ENCODE measurements around the gene RRAGD.

The RRAGD gene

DNA sequence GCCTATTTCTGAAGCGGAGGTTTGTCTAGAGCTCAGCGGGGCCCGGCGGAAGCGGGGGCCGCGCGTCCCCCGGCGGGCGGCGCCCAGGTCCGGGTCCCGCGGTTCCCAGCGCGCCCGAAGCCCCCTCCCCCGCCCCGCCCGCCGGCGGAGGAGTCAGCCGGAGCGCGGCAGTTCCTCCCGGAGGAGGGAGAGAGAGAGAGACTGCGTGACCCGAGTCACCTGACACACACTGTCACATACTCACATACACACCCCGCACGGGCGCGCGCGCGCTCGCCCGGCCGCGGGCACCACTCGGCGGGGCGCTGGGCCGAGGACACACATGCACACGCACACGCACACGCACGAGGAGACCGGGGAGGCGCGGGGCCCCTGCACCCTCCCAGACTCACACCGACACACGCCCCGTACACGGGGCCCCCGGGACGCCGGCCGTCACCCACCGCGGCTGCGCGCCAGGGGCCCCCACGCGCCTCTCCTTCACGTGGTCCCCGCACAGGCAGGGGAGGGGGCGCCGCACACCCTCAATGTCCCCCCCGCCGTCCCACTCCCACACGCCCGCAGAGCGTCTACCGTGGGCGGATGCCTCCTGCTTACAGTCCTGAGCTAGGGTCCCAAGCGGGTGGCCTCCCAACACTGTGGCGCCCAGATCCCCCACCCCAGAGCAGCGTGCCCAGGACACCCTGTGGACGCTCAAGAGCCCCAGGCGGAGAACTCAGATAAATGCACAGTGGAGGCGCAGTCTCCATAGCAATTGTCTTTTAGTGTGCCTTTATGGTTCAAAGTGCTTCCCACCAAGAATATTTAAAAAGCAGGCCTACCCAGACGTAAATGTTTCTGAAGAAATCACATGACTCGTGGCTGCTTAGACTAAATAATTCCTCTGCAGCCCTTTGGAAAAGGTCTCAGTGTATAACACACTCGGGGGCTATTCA lies at the start of gene RRAGD:
Gene RRAGD, minus strand, starts transcription at position 203 of the 935 bp plus-strand sequence. CDS start 280 bp downstream, outside the sequence.
- peak; percentile 12 to 39 (median 20) for DNase-seq

DNA sequence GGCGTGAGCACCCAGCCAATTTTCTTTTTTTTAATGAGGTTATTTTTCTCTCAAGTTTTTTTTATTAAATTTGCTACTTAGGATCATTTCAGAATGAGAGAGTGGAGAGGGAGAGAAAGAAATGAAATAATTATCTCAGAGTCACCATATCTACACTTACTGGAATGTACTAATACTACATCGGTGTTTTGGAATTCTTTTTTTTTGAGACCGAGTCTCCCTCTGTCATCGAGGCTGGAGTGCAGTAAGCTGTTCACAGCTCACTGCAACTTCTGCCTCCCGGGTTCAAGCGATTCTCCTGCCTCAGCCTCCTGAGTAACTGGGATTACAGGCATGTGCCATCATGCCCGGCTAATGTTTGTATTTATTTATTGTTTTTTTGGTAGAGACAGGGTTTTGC lies 48.6 kb upstream of the RRAGD start:
- no peak for DNase-seq

GRCh38 chr6:89459501-89459900 lies 47.4 kb upstream of the RRAGD start:
- no peak for DNase-seq

GRCh38 chr6:89458704-89459103 lies 46.6 kb upstream of the RRAGD start:
- no peak for DNase-seq

DNA sequence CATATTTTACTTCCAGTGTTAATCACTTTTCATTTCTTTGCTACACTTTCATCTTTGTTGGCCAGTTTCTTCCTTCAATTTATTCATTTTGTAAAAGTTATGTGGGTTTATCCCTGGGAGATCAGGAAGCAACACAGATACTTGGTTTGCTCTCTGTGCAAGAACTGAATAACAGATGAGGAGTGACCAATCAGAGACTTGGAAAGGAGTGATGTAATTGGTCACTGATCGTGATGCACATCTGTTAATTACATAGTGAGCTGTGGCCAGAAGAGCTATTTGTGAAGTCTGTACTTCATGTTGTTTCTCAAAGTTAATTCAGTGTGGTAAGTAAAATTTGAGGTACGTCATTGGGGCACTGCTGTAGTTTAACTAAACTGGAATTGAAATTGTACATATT lies 42.2 kb upstream of the RRAGD start:
- no peak for DNase-seq

- no peak for DNase-seq
Observed at GRCh38 chr6:89452281-89452680, 40.2 kb upstream of the RRAGD start.

DNA sequence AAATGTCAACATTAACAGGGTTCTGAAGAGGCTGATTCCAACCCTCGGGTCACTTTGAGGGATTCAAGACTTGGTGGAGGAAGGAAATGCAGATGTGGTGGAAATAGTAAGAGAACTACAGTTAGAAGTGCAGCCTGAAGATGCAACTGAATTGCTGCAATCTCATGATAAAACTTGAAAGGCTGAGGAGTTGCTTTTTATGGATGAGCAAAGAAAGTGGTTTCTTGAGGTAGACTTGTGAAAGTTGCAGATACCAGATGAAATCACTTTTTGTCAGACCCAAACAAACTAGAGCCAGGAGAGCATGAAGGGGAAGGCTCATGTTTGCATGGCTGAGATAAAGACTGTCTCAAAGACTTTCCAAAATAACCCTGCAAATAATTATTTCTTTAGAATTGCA lies 37.1 kb upstream of the RRAGD start:
- no peak for DNase-seq

GRCh38 chr6:89443658-89444057 lies 31.6 kb upstream of the RRAGD start:
- no peak for DNase-seq

DNA sequence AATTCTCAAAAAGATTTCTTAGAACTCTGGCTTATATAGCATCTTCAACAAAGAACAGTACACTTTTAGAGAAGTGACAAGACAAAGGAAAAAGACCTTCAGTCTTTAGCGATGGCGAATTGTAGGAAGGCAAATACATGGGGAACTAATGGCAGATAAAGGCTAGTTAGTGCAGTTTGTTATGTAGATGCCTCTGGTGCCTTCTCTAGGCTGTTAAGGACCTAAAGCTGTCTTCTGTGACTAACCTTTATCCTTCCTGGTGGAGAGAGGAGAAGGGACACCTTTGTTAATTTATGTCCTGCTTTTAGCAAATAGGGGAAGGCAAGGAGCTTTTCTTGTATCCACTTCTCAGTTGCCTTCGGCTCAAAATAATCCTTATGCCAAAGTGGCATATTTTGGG lies 28.1 kb upstream of the RRAGD start:
- DNase-seq = no peak

- DNase-seq = no peak
Observed at GRCh38 chr6:89439014-89439413, 26.9 kb upstream of the RRAGD start.

DNA sequence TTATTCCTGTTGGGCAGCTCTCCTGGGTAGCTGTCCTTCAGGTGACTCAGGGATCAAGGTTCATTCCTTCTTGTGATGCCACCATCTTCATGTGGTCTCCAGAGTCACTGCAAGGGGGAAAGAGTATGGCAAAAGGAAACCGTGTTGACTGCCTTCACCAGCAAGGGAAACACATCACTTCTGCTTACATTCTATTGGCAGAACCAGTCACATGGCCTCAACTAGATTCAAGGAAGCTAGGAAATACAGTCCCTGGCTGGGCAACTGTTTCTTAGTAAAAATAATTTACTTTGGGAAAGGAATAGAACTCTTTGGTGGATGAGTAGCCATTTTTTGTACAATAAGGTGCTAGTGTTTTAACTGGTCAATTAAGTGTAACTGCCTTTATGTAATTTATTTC lies 26.2 kb upstream of the RRAGD start:
- DNase-seq = no peak

DNA sequence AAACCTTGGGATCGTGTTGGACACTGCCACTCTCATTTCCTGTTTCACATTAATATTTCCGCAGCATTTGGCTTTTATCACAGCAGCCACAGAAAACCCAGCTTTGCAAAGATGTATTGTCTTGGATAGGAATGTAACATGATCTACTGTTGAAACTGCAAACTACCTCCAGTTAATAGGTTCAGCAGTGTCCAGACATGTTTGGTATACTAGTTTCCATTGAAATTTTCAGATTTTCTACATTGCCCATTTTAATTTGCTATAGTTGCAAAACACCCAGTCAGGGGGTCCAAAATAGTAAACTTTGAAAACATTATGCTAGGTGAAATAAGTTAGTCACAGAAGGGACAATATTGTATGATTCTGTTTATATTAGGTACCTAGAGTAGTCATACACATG lies 24.2 kb upstream of the RRAGD start:
- no peak for DNase-seq

DNA sequence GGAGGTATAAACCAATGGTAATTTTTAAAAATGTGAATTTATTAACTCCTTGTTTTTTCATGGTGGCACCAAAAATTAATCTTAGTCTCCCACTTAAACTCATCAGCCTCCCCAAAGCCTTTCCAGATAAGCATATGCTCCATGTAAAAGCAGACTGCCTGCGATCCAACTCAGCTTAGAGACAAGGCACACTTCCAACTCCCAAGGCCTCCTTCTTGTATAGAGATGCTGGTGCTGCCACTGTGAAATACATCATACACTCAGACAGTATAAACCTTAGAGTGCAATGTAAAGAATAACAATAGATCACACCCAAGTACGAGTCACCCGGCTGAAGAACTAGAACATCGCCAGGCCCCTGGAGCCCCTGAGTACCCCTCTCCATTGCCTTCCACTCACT lies 22.9 kb upstream of the RRAGD start:
- no peak for DNase-seq

- no peak for DNase-seq
Observed at GRCh38 chr6:89434150-89434499, 22.1 kb upstream of the RRAGD start.

GRCh38 chr6:89433252-89434149 lies 21.4 kb upstream of the RRAGD start:
- DNase-seq = peak in 1 of 4 experiments; percentile 14

GRCh38 chr6:89432875-89433251 lies 20.8 kb upstream of the RRAGD start, which contains the start of gene ANKRD6:
Gene ANKRD6 (plus strand): TSS chr6:89433152. CDS start chr6:89566977, 133,825 bp downstream.
- DNase-seq = peak; percentile 62 to 86 (median 70)

- no peak for DNase-seq
Observed at GRCh38 chr6:89430201-89430962, 18.3 kb upstream of the RRAGD start.

- no peak for DNase-seq
Observed at GRCh38 chr6:89416796-89417195, 4.7 kb upstream of the RRAGD start.

DNA sequence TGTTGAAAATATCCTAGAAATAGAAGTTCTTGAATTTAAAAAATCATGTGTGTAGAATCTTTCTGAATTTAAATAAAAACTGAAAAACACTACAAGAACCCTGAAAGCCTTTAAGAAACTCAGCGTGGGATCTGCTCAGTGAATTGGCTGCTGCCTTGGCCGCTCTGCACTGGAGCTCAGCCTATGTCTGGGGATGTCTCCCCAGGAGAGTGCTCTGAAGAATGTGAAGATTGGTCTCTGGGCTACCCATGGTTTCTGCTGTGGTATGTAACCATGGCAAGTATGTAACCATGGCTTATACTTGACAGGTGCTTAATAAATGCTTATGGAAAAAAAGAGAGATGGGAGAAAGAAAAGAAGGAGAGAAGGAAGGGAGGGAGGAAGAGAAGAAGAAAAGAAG lies 3.1 kb upstream of the RRAGD start:
- no peak for DNase-seq

DNA sequence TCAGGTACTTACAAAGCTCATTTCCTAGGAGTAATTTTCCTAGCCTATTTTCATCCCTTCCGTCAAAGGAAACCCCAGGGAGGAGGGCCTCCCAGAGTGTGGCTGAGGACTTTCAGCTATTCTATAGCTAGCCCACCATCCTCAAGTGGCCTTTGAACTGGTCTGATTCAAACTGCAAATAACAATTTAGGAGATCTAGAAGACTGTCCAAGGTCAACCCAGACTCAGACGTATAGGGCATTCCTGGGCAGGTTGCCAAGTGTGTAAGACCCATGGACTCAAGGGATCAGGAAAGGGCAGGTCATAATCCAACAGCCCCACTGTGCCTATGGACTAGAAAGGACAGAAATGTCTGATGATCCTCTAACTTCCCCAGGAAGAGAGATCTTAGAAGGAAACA lies 2.1 kb upstream of the RRAGD start:
- no peak for DNase-seq

- DNase-seq = no peak
Observed at GRCh38 chr6:89413006-89413400, 930 bp upstream of the RRAGD start.

DNA sequence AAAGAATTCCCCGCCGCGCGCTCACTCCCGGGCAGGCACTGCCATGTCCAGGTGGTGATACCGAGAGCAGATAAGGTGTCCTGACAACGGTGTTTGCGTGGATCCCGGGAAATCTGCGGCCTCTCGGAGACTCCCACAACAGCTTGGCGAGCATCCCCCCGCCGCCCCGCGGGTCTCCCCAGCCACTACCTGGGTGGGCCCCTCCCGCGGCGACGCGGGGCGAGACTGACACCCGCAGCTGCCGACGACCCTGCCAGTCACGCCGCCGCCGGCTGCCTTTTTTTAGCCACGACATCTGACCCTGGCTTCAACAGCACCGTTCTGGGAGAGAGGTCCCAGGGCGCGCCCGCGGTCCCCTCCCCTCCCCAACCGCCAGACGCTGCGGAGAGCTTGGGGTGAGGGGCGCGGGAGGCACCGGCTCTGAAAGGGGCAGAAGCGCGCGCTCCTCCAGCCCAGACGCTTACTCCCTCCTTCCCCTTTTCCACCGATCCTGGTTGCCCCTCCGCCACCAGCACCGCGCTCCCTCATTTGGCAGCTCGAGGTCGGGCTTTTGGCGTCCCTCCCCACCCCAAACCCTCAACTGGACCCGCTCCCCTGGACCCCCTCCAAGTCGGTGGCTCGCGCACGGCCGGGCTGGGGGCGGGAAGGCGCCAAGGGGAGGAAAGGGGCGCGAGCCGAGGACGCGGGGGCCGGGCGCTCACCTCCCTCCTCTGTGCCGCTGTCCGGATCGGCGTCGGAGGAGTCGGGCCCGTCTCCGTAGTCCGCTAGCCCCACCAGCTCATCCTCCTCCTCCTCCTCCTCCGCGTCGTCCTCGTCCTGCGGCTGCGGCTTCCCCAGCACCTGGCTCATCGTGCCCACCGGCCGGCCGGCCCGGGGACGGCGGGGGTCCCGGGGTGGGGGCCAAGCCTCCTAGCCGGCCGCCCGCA lies 665 bp downstream of the RRAGD start:
- peak in 1 of 4 experiments; percentile 20 for DNase-seq

All from activated naive CD4-positive, alpha-beta T cell (primary cell).